ENCODE results near the gene FAR2. TPM values are rescaled to one million over a fixed set of nuclear protein-coding genes. Genes with fewer than 3 reads are reported as not detected.

Gene FAR2
- total RNA-seq, 1 experiment from 2014 or later = 22.1 TPM

DNA sequence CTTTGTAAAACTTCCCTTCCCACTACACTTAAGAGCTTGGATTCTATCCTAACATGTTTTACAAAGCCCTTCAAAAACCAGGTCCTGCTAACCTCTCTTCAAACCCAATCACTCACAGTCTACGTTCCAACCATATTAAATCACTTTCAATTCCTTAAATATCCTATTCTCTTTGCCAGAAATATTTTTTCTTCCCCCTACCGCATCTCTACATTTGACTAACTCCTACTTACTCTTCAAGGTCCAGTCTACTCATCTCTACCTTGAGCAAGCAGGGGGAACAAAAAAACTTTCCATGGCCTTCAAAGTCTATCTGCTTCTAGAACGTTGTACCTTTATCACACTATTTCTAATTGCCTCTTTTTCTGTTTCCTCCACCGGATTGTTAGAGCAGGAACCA lies 225.8 kb downstream of the FAR2 start:
- 100% methylated on average over 2 of the region's 4 CpGs for WGBS (ENCODE audit: extremely low coverage, insufficient read length, low lambda C conversion rate)

More for the DNA sequence above, 225.8 kb downstream of the FAR2 start:
- Histone ChIP-seq H2AK5ac (ENCODE audit: insufficient read length, low read length) (no peak overlapping the region), H3K4me1 (ENCODE audit: insufficient read depth, low read length) (no peaks in the 10 kb centered on the region), H2BK5ac (ENCODE audit: insufficient read length, low read length) (no peak overlapping the region), H3K4me2 (ENCODE audit: insufficient read depth, insufficient read length, low read length) (no peak overlapping the region), H2BK120ac (ENCODE audit: low read depth, low read length, poor library complexity, severe bottlenecking) (no peak overlapping the region), H3K9ac (ENCODE audit: extremely low read depth, insufficient read length, low read length) (no peak overlapping the region), H3K27me3 (ENCODE audit: insufficient read depth, low read length) (no peaks in the 10 kb centered on the region), H3K14ac (ENCODE audit: insufficient read depth, low read length) (no peak overlapping the region), H2BK20ac (ENCODE audit: low read depth, low read length, poor library complexity, severe bottlenecking) (no peak overlapping the region), H3K56ac (ENCODE audit: insufficient read length, low read depth, low read length) (no peak overlapping the region), H3K4ac (ENCODE audit: low read depth, low read length) (no peak overlapping the region), H3K23ac (ENCODE audit: insufficient read length, low read depth, low read length) (no peak overlapping the region), H4K5ac (ENCODE audit: insufficient read length, low read depth, low read length) (no peak overlapping the region), H3K27ac (ENCODE audit: insufficient read length, low read depth, low read length) (no peak overlapping the region), H3K79me2 (ENCODE audit: insufficient read depth, low read length) (peaks cover 2% of the 10 kb centered on the region; the same call in 1 of the 2 replicates), H4K20me1 (ENCODE audit: control insufficient read depth, insufficient read depth, insufficient read length) (no peaks in the 10 kb centered on the region), H2BK12ac (ENCODE audit: insufficient read length, low read depth, low read length) (no peak overlapping the region), H2BK15ac (ENCODE audit: low read depth, low read length) (no peak overlapping the region), H4K8ac (replicated peaks; ENCODE audit: insufficient read length, low read depth, low read length) (no peak overlapping the region), H3T11ph (ENCODE audit: low read length) (no peak overlapping the region), H2AFZ (ENCODE audit: low read length) (no peak overlapping the region), H3K18ac (ENCODE audit: insufficient read length, low read depth, low read length) (no peak overlapping the region), H3K79me1 (ENCODE audit: insufficient read depth, low read depth, low read length, poor library complexity, severe bottlenecking) (peaks cover 2% of the 10 kb centered on the region), H3K9me3 (ENCODE audit: control insufficient read depth, low read depth, low read length) (no peaks in the 10 kb centered on the region), H3K23me2 (ENCODE audit: insufficient read length, low read depth, low read length, poor library complexity, severe bottlenecking) (no peaks in the 10 kb centered on the region), H4K91ac (ENCODE audit: insufficient read length, low read depth, low read length) (no peak overlapping the region)
- Mint-ChIP-seq H3K36me3 (ENCODE audit: insufficient read depth in 1 of 3, low read depth in 3 of 3) (peaks cover 3 to 6% (median 5%) of the 10 kb centered on the region in 3 experiments; a peak in 5 of 7 replicates), H3K4me3 (no peak overlapping the region), H3K27me3 (ENCODE audit: low read depth) (no peaks in the 10 kb centered on the region), H3K9me3 (no peaks in the 10 kb centered on the region), H3K4me1 (peaks cover 5% of the 10 kb centered on the region in 2 experiments), H3K27ac (no peak overlapping the region)
- no peak for DNase-seq
- TF ChIP-seq, protein P1, sequence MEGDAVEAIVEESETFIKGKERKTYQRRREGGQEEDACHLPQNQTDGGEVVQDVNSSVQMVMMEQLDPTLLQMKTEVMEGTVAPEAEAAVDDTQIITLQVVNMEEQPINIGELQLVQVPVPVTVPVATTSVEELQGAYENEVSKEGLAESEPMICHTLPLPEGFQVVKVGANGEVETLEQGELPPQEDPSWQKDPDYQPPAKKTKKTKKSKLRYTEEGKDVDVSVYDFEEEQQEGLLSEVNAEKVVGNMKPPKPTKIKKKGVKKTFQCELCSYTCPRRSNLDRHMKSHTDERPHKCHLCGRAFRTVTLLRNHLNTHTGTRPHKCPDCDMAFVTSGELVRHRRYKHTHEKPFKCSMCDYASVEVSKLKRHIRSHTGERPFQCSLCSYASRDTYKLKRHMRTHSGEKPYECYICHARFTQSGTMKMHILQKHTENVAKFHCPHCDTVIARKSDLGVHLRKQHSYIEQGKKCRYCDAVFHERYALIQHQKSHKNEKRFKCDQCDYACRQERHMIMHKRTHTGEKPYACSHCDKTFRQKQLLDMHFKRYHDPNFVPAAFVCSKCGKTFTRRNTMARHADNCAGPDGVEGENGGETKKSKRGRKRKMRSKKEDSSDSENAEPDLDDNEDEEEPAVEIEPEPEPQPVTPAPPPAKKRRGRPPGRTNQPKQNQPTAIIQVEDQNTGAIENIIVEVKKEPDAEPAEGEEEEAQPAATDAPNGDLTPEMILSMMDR (conservative IDR thresholded peaks at IDR 0.05) = no peak
